Neural cell (in vitro differentiated cells): ENCODE results near the gene EIF4A3. TPM values are rescaled to one million over a fixed set of nuclear protein-coding genes. Genes with fewer than 3 reads are reported as not detected.

Source experiments
- H2AFZ ChIP-seq: fragments of 200-600, 300-800 bp; sonication (generic), shearing (Covaris generic); 2 replicates; pipeline ENCODE4 v1.6.0; 2014; ENCODE audit warnings: low read depth, mild to moderate bottlenecking, antibody characterized with exemption, low read length, moderate library complexity
- H3F3A ChIP-seq: fragments of 200-600 bp; shearing (Covaris generic); 2 replicates; pipeline ENCODE4 v1.6.1; 2016; ENCODE audit warnings: mild to moderate bottlenecking, moderate library complexity, mixed read lengths, antibody characterized with exemption, low read length; ENCODE audit not compliant: insufficient read depth, poor library complexity, severe bottlenecking
- H3K27ac ChIP-seq: fragments of 200-600, 300-800 bp; sonication (generic), shearing (Covaris generic); 2 replicates; pipeline ENCODE4 v1.5.1; 2014; ENCODE audit warnings: mild to moderate bottlenecking, low read length, moderate library complexity
- H3K27me3 ChIP-seq: fragments of 300-800, 200-600 bp; sonication (generic), shearing (Covaris generic); 2 replicates; pipeline ENCODE4 v1.6.0; 2014; ENCODE audit warnings: mild to moderate bottlenecking, low read depth, low read length, moderate library complexity; ENCODE audit not compliant: insufficient read depth
- H3K36me3 ChIP-seq: fragments of 300-800, 200-600 bp; sonication (generic), shearing (Covaris generic); 2 replicates; pipeline ENCODE4 v1.5.1; 2014; ENCODE audit warnings: mild to moderate bottlenecking, antibody characterized with exemption, low read length, moderate library complexity; ENCODE audit not compliant: insufficient read depth
- H3K4me2 ChIP-seq: fragments of 300-800, 200-600 bp; sonication (generic), shearing (Covaris generic); 2 replicates; pipeline ENCODE4 v1.6.0; 2014; ENCODE audit warnings: mild to moderate bottlenecking, low read length
- H3K4me3 ChIP-seq: fragments of 300-800, 200-600 bp; sonication (generic), shearing (Covaris generic); 2 replicates; pipeline ENCODE4 v1.5.1; 2014; ENCODE audit warnings: mild to moderate bottlenecking, low read length, moderate library complexity
- H3K79me2 ChIP-seq: fragments of 200-600 bp; shearing (Covaris generic); replicated peaks from 2 replicates; pipeline ENCODE4 v1.6.0; 2014; ENCODE audit warnings: mild to moderate bottlenecking, low read length, moderate library complexity; ENCODE audit not compliant: insufficient read depth
- H3K9ac ChIP-seq: fragments of 300-800, 200-600 bp; sonication (generic), shearing (Covaris generic); 2 replicates; pipeline ENCODE4 v1.6.1; 2016; ENCODE audit warnings: mild to moderate bottlenecking, low read length, mixed read lengths
- H3K9me2 ChIP-seq: fragments of 200-600 bp; shearing (Covaris generic); 2 replicates; pipeline ENCODE4 v1.6.1; 2016; ENCODE audit warnings: mild to moderate bottlenecking, low read length, mixed read lengths; ENCODE audit not compliant: insufficient read depth
- H3K9me3 ChIP-seq: fragments of 200-600, 300-800 bp; sonication (generic), shearing (Covaris generic); 2 replicates; pipeline ENCODE4 v1.6.1; 2016; ENCODE audit warnings: mild to moderate bottlenecking, mixed run types, low read length, moderate library complexity, mixed read lengths
- H4K20me1 ChIP-seq: fragments of 200-600 bp; shearing (Covaris generic); 2 replicates; pipeline ENCODE4 v1.6.1; 2016; ENCODE audit warnings: mild to moderate bottlenecking, mixed run types; ENCODE audit not compliant: insufficient read depth
- EP300 ChIP-seq: fragments of 450-650 bp; conservative IDR thresholded peaks from 2 replicates; pipeline ENCODE4 v1.6.1; 2014; ENCODE audit warnings: antibody characterized with exemption, mild to moderate bottlenecking, moderate library complexity; ENCODE audit not compliant: poor library complexity, severe bottlenecking
- EZH2 ChIP-seq: fragments of 200-600, 300-800 bp; shearing (Covaris generic), sonication (generic); IDR thresholded peaks from 2 replicates; pipeline ENCODE4 v1.6.1; 2014; ENCODE audit warnings: antibody characterized with exemption, low read length, borderline replicate concordance, mild to moderate bottlenecking; ENCODE audit not compliant: insufficient read depth, poor library complexity, severe bottlenecking
- MXI1 ChIP-seq: fragments of 450-650 bp; conservative IDR thresholded peaks from 2 replicates; pipeline ENCODE4 v1.6.1; 2014; ENCODE audit warnings: antibody characterized with exemption, mild to moderate bottlenecking; ENCODE audit not compliant: poor library complexity, severe bottlenecking
- POLR2AphosphoS5 ChIP-seq: IDR thresholded peaks from 2 replicates; pipeline ENCODE4 v1.6.1; 2012
- RAD21 ChIP-seq: fragments of 450-650 bp; conservative IDR thresholded peaks from 2 replicates; pipeline ENCODE4 v1.6.1; 2014; ENCODE audit warnings: antibody characterized with exemption, mild to moderate bottlenecking, moderate library complexity
- SMC3 ChIP-seq: fragments of 450-650 bp; conservative IDR thresholded peaks from 2 replicates; pipeline ENCODE4 v1.6.1; 2014; ENCODE audit warnings: antibody characterized with exemption, mild to moderate bottlenecking, moderate library complexity; ENCODE audit not compliant: poor library complexity
- TAF1 ChIP-seq: IDR thresholded peaks from 2 replicates; pipeline ENCODE4 v1.6.1; 2012; ENCODE audit warnings: low read depth
- polyA plus RNA-seq: library from polyadenylated mRNA; depleted of rRNA; stranded (reverse); fragments of >200 nt; gene quantifications from 2 replicates; pipeline ENCODE4 v1.2.3, GENCODE V29; 2014
- TF ChIP-seq, protein P1 (sequence below): fragments of 450-650 bp; IDR thresholded peaks from 2 replicates; pipeline ENCODE4 v1.5.1; 2014; ENCODE audit warnings: antibody characterized with exemption, mild to moderate bottlenecking, moderate library complexity; ENCODE audit not compliant: poor library complexity, severe bottlenecking
- TF ChIP-seq, protein P2 (sequence below): IDR thresholded peaks from 2 replicates; pipeline ENCODE4 v1.6.1; 2012; ENCODE audit warnings: borderline replicate concordance

Gene EIF4A3
- polyA plus RNA-seq, 1 donor from 2014 or later: 109 TPM

- H3K9me3 ChIP-seq: no peaks in the 10 kb centered on the region
- H3K4me3 ChIP-seq: no peak overlapping the region
- no peak overlapping the region for H3K9ac ChIP-seq
- no peaks in the 10 kb centered on the region for H3F3A ChIP-seq
- no peaks in the 10 kb centered on the region for H3K79me2 ChIP-seq
- H3K9me2 ChIP-seq: no peaks in the 10 kb centered on the region
- no peak overlapping the region for H2AFZ ChIP-seq
- TF ChIP-seq POLR2AphosphoS5 (no peak), RAD21 (no peak)
- TF ChIP-seq, protein P1, sequence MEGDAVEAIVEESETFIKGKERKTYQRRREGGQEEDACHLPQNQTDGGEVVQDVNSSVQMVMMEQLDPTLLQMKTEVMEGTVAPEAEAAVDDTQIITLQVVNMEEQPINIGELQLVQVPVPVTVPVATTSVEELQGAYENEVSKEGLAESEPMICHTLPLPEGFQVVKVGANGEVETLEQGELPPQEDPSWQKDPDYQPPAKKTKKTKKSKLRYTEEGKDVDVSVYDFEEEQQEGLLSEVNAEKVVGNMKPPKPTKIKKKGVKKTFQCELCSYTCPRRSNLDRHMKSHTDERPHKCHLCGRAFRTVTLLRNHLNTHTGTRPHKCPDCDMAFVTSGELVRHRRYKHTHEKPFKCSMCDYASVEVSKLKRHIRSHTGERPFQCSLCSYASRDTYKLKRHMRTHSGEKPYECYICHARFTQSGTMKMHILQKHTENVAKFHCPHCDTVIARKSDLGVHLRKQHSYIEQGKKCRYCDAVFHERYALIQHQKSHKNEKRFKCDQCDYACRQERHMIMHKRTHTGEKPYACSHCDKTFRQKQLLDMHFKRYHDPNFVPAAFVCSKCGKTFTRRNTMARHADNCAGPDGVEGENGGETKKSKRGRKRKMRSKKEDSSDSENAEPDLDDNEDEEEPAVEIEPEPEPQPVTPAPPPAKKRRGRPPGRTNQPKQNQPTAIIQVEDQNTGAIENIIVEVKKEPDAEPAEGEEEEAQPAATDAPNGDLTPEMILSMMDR: no peak
- no peaks in the 10 kb centered on the region for H3K36me3 ChIP-seq
- H3K4me2 ChIP-seq: no peak overlapping the region
- H4K20me1 ChIP-seq: no peaks in the 10 kb centered on the region
- H3K27me3 ChIP-seq: no peaks in the 10 kb centered on the region
- H3K27ac ChIP-seq: no peak overlapping the region
Measured at GRCh38 chr17:80187515-80187941, 40.6 kb upstream of the EIF4A3 start.

DNA sequence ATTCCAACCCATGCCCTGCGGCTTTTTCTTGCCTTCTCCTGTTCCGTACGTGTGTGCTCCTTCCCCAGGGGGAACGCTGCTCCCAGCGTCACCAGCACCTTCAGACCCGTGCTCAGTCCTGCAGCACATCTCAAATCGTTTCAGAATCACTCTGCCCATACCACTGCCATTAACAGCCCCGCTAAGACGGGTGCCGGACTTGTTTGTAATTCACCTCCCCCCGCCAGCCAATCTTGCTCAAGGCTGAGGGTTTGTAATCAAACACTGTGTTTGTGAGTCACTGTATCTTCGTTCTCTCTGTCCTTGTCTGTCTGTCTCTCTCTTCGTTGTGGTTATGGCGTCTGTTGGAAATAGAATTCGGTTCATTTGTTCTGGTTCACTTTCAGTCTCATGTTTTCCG, 40.2 kb upstream of the EIF4A3 start:
- Histone ChIP-seq H3K4me3 (no peak overlapping the region), H3K9me3 (no peaks in the 10 kb centered on the region), H3K4me2 (no peak overlapping the region), H3K27me3 (no peaks in the 10 kb centered on the region), H3K36me3 (no peaks in the 10 kb centered on the region), H4K20me1 (no peaks in the 10 kb centered on the region), H2AFZ (no peak overlapping the region), H3K79me2 (no peaks in the 10 kb centered on the region), H3K9ac (no peak overlapping the region), H3K27ac (no peak overlapping the region), H3K9me2 (no peaks in the 10 kb centered on the region), H3F3A (no peaks in the 10 kb centered on the region)
- no peak for TF ChIP-seq RAD21
- TF ChIP-seq, protein P2, sequence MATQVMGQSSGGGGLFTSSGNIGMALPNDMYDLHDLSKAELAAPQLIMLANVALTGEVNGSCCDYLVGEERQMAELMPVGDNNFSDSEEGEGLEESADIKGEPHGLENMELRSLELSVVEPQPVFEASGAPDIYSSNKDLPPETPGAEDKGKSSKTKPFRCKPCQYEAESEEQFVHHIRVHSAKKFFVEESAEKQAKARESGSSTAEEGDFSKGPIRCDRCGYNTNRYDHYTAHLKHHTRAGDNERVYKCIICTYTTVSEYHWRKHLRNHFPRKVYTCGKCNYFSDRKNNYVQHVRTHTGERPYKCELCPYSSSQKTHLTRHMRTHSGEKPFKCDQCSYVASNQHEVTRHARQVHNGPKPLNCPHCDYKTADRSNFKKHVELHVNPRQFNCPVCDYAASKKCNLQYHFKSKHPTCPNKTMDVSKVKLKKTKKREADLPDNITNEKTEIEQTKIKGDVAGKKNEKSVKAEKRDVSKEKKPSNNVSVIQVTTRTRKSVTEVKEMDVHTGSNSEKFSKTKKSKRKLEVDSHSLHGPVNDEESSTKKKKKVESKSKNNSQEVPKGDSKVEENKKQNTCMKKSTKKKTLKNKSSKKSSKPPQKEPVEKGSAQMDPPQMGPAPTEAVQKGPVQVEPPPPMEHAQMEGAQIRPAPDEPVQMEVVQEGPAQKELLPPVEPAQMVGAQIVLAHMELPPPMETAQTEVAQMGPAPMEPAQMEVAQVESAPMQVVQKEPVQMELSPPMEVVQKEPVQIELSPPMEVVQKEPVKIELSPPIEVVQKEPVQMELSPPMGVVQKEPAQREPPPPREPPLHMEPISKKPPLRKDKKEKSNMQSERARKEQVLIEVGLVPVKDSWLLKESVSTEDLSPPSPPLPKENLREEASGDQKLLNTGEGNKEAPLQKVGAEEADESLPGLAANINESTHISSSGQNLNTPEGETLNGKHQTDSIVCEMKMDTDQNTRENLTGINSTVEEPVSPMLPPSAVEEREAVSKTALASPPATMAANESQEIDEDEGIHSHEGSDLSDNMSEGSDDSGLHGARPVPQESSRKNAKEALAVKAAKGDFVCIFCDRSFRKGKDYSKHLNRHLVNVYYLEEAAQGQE: no peak
- TF ChIP-seq, protein P1: no peak
- TF ChIP-seq SMC3: no peak
- TF ChIP-seq MXI1: no peak
- TF ChIP-seq TAF1: no peak
- TF ChIP-seq POLR2AphosphoS5: no peak
- TF ChIP-seq EP300: no peak
- TF ChIP-seq EZH2: no peak
